Measurements from ENCODE around the gene NPSR1. TPM values are rescaled to one million over a fixed set of nuclear protein-coding genes. Genes with fewer than 3 reads are reported as not detected.

NPSR1 gene
- total and polyA plus RNA-seq, 2 experiments from 2014 or later, result not detected

GRCh38 chr7:34653787-34654186 lies 4.2 kb upstream of the NPSR1 start:
- no peak overlapping the region for H2AFZ ChIP-seq
- no peaks in the 10 kb centered on the region for H3K79me2 ChIP-seq
- H3K36me3 ChIP-seq (replicated peaks; ENCODE audit: insufficient read depth, low read depth), result no peaks in the 10 kb centered on the region
- H3K9me3 ChIP-seq (ENCODE audit: low read depth), result no peaks in the 10 kb centered on the region
- H3K27me3 ChIP-seq, result no peaks in the 10 kb centered on the region
- no peak overlapping the region for H3K4me3 ChIP-seq
- no peak for DNase-seq (ENCODE audit: low spot score)
- no peaks in the 10 kb centered on the region for H3K4me1 ChIP-seq (ENCODE audit: insufficient read depth)
- H3K27ac ChIP-seq, result peak overlapping the region; percentile 13
- TF ChIP-seq EZH2phosphoT487 (IDR thresholded peaks at IDR 0.05; ENCODE audit: low read depth, severe bottlenecking, unreplicated experiment), result no peak
- TF ChIP-seq EZH2 (IDR thresholded peaks at IDR 0.05; ENCODE audit: borderline replicate concordance), result no peak
- TF ChIP-seq CTCF (IDR thresholded peaks at IDR 0.05; ENCODE audit: poor library complexity), result no peak
- 81% methylated on average over 1 of the region's 1 CpG for WGBS (ENCODE audit: low lambda C conversion rate, missing lambda C conversion rate)
- no peaks in the 10 kb centered on the region for H4K20me1 ChIP-seq (ENCODE audit: insufficient read depth, poor library complexity, severe bottlenecking)
- H3K9me2 ChIP-seq (replicated peaks; ENCODE audit: insufficient read depth), result no peaks in the 10 kb centered on the region
- no peak overlapping the region for H3K4me2 ChIP-seq

- DNase-seq (ENCODE audit: low spot score), result no peak
- Histone ChIP-seq H4K20me1 (ENCODE audit: insufficient read depth, poor library complexity, severe bottlenecking) (no peaks in the 10 kb centered on the region), H3K4me2 (no peak overlapping the region), H3K4me3 (no peak overlapping the region), H2AFZ (no peak overlapping the region), H3K9me2 (replicated peaks; ENCODE audit: insufficient read depth) (no peaks in the 10 kb centered on the region), H3K27me3 (no peaks in the 10 kb centered on the region), H3K79me2 (no peaks in the 10 kb centered on the region), H3K4me1 (ENCODE audit: insufficient read depth) (no peaks in the 10 kb centered on the region), H3K27ac (no peak overlapping the region), H3K9me3 (ENCODE audit: low read depth) (no peaks in the 10 kb centered on the region), H3K36me3 (replicated peaks; ENCODE audit: insufficient read depth, low read depth) (no peaks in the 10 kb centered on the region)
- no peak for TF ChIP-seq CTCF (IDR thresholded peaks at IDR 0.05; ENCODE audit: poor library complexity)
- TF ChIP-seq EZH2 (IDR thresholded peaks at IDR 0.05; ENCODE audit: borderline replicate concordance), result no peak
- no peak for TF ChIP-seq EZH2phosphoT487 (IDR thresholded peaks at IDR 0.05; ENCODE audit: low read depth, severe bottlenecking, unreplicated experiment)
- 91% methylated on average over 1 of the region's 1 CpG for WGBS (ENCODE audit: low lambda C conversion rate, missing lambda C conversion rate)
Measured at GRCh38 chr7:34655384-34655783, 2.6 kb upstream of the NPSR1 start.

GRCh38 chr7:34656041-34656440 lies 2.0 kb upstream of the NPSR1 start:
- H3K4me1 ChIP-seq (ENCODE audit: insufficient read depth), result no peaks in the 10 kb centered on the region
- no peak overlapping the region for H3K4me2 ChIP-seq
- no peak overlapping the region for H3K4me3 ChIP-seq

More at GRCh38 chr7:34656041-34656440, 2.0 kb upstream of the NPSR1 start:
- H3K79me2 ChIP-seq, result no peaks in the 10 kb centered on the region
- H3K9me3 ChIP-seq (ENCODE audit: low read depth), result no peaks in the 10 kb centered on the region
- DNase-seq (ENCODE audit: low spot score), result no peak
- no peak for TF ChIP-seq EZH2 (IDR thresholded peaks at IDR 0.05; ENCODE audit: borderline replicate concordance)
- TF ChIP-seq CTCF (IDR thresholded peaks at IDR 0.05; ENCODE audit: poor library complexity), result no peak
- no peak for TF ChIP-seq EZH2phosphoT487 (IDR thresholded peaks at IDR 0.05; ENCODE audit: low read depth, severe bottlenecking, unreplicated experiment)
- no peaks in the 10 kb centered on the region for H4K20me1 ChIP-seq (ENCODE audit: insufficient read depth, poor library complexity, severe bottlenecking)
- no peaks in the 10 kb centered on the region for H3K9me2 ChIP-seq (replicated peaks; ENCODE audit: insufficient read depth)
- H3K36me3 ChIP-seq (replicated peaks; ENCODE audit: insufficient read depth, low read depth), result no peaks in the 10 kb centered on the region
- H3K27ac ChIP-seq, result no peak overlapping the region
- H2AFZ ChIP-seq, result no peak overlapping the region
- no peaks in the 10 kb centered on the region for H3K27me3 ChIP-seq
- WGBS (ENCODE audit: low lambda C conversion rate, missing lambda C conversion rate), result 96% methylated on average over 2 of the region's 2 CpGs

All from hepatocyte (in vitro differentiated cells).